ENCODE results near the gene CDC42SE1.
A peak's percentile ranks its signal among the peaks of the same experiment; 100 is the strongest.

CDC42SE1 gene

GRCh38 chr1:151039521-151039920 lies 19.9 kb downstream of the CDC42SE1 start:
- no peak for TF ChIP-seq USF1 (IDR thresholded peaks at IDR 0.05)
- TF ChIP-seq CEBPB (IDR thresholded peaks at IDR 0.05): no peak
- TF ChIP-seq FOXM1 (IDR thresholded peaks at IDR 0.05; ENCODE audit: borderline replicate concordance, low read depth): no peak
- TF ChIP-seq TCF12 (IDR thresholded peaks at IDR 0.05; ENCODE audit: low read depth): no peak
- no peak for TF ChIP-seq REST (IDR thresholded peaks at IDR 0.05; ENCODE audit: low read depth)
- TF ChIP-seq CREB1 (IDR thresholded peaks at IDR 0.05; ENCODE audit: low read depth): no peak
- no peak for TF ChIP-seq TAF1 (IDR thresholded peaks at IDR 0.05; ENCODE audit: low read depth)
- no peak for TF ChIP-seq EP300 (IDR thresholded peaks at IDR 0.05; ENCODE audit: borderline replicate concordance)
- no peak for TF ChIP-seq MAX (IDR thresholded peaks at IDR 0.05)
- TF ChIP-seq RAD21 (IDR thresholded peaks at IDR 0.05; ENCODE audit: low read depth): no peak
- TF ChIP-seq EGR1 (IDR thresholded peaks at IDR 0.05): no peak

- no peak for TF ChIP-seq CREB1 (IDR thresholded peaks at IDR 0.05; ENCODE audit: low read depth)
- TF ChIP-seq TCF12 (IDR thresholded peaks at IDR 0.05; ENCODE audit: low read depth): no peak
- TF ChIP-seq REST (IDR thresholded peaks at IDR 0.05; ENCODE audit: low read depth): no peak
- no peak for TF ChIP-seq MAX (IDR thresholded peaks at IDR 0.05)
- no peak for TF ChIP-seq YY1 (IDR thresholded peaks at IDR 0.05; ENCODE audit: low read depth)
- no peak for TF ChIP-seq USF1 (IDR thresholded peaks at IDR 0.05)
- TF ChIP-seq EP300 (IDR thresholded peaks at IDR 0.05; ENCODE audit: borderline replicate concordance): no peak
- no peak for TF ChIP-seq TAF1 (IDR thresholded peaks at IDR 0.05; ENCODE audit: low read depth)
- no peak for TF ChIP-seq NFIC (IDR thresholded peaks at IDR 0.05)
- no peak for TF ChIP-seq FOXM1 (IDR thresholded peaks at IDR 0.05; ENCODE audit: borderline replicate concordance, low read depth)
- TF ChIP-seq ZBTB7A (IDR thresholded peaks at IDR 0.05; ENCODE audit: low read depth): no peak
- no peak for TF ChIP-seq RAD21 (IDR thresholded peaks at IDR 0.05; ENCODE audit: low read depth)
- TF ChIP-seq TEAD4 (IDR thresholded peaks at IDR 0.05): no peak
- TF ChIP-seq CEBPB (IDR thresholded peaks at IDR 0.05): no peak
- TF ChIP-seq EGR1 (IDR thresholded peaks at IDR 0.05): no peak
Observed at GRCh38 chr1:151037032-151037431, 22.4 kb downstream of the CDC42SE1 start.

- no peak for TF ChIP-seq TAF1 (IDR thresholded peaks at IDR 0.05; ENCODE audit: low read depth)
- 0 out of 2 replicates have a peak, but pooled peaks have one; percentile 23 for TF ChIP-seq TCF12 (IDR thresholded peaks at IDR 0.05; ENCODE audit: low read depth)
- TF ChIP-seq EP300 (IDR thresholded peaks at IDR 0.05; ENCODE audit: borderline replicate concordance): no peak
- no peak for TF ChIP-seq CEBPB (IDR thresholded peaks at IDR 0.05)
- peak; percentile 39; the same call in 1 of the 2 replicates for TF ChIP-seq EGR1 (IDR thresholded peaks at IDR 0.05)
Observed at GRCh38 chr1:151036356-151036755, 23.1 kb downstream of the CDC42SE1 start, which contains the start of gene BNIPL. Gene BNIPL (plus strand): TSS chr1:151036586. CDS start chr1:151036726, 140 bp downstream.

- TF ChIP-seq EP300 (IDR thresholded peaks at IDR 0.05; ENCODE audit: borderline replicate concordance) (no peak), USF1 (IDR thresholded peaks at IDR 0.05) (no peak), FOXM1 (IDR thresholded peaks at IDR 0.05; ENCODE audit: borderline replicate concordance, low read depth) (no peak), CEBPB (IDR thresholded peaks at IDR 0.05) (no peak), NFIC (IDR thresholded peaks at IDR 0.05) (no peak), CREB1 (IDR thresholded peaks at IDR 0.05; ENCODE audit: low read depth) (no peak), TEAD4 (IDR thresholded peaks at IDR 0.05) (no peak), TAF1 (IDR thresholded peaks at IDR 0.05; ENCODE audit: low read depth) (no peak), RAD21 (IDR thresholded peaks at IDR 0.05; ENCODE audit: low read depth) (no peak), REST (IDR thresholded peaks at IDR 0.05; ENCODE audit: low read depth) (no peak), ZBTB7A (IDR thresholded peaks at IDR 0.05; ENCODE audit: low read depth) (no peak), TCF12 (IDR thresholded peaks at IDR 0.05; ENCODE audit: low read depth) (no peak), MAX (IDR thresholded peaks at IDR 0.05) (no peak), YY1 (IDR thresholded peaks at IDR 0.05; ENCODE audit: low read depth) (no peak), EGR1 (IDR thresholded peaks at IDR 0.05) (no peak)
Observed at GRCh38 chr1:151035167-151035566, 24.3 kb downstream of the CDC42SE1 start.
